WTC11 (cell line): ENCODE results near the gene SLC5A2. TPM values are rescaled to one million over a fixed set of nuclear protein-coding genes. Genes with fewer than 3 reads are reported as not detected.

Source experiments
- ATAC-seq: fragments of 200-7000 bp; cut with Tn5 transposase; 2 replicates; pipeline ENCODE4 v1.10.0; 2021; ENCODE audit warnings: mild to moderate bottlenecking, moderate library complexity
- CTCF ChIA-PET: fragments of 300-600 bp; sonication (Branson Sonifier 250); formaldehyde crosslinking; loops from one replicate; lab custom pipeline; 2021; ENCODE audit warnings: antibody characterized with exemption; lab: Charles Lee
- POLR2A ChIA-PET: fragments of 350-600 bp; sonication (Branson Sonifier 250); formaldehyde crosslinking; loops from one replicate; lab custom pipeline; 2021; ENCODE audit warnings: antibody characterized with exemption; lab: Charles Lee
- DNase-seq: peaks from one replicate; pipeline ENCODE4 v3.0.0; 2021; ENCODE audit warnings: low spot score
- H3K27ac Mint-ChIP-seq: 2 replicates; pipeline ENCODE4 v1.8.0; 2021; ENCODE audit warnings: mixed read lengths
- H3K27me3 Mint-ChIP-seq: 2 replicates; pipeline ENCODE4 v1.8.0; 2021; ENCODE audit warnings: low read depth, mild to moderate bottlenecking, moderate library complexity, mixed read lengths
- H3K36me3 Mint-ChIP-seq: 2 replicates; pipeline ENCODE4 v1.8.0; 2021; ENCODE audit warnings: mixed read lengths
- H3K4me1 Mint-ChIP-seq: 2 replicates; pipeline ENCODE4 v1.8.0; 2022; ENCODE audit warnings: mixed read lengths
- H3K4me3 Mint-ChIP-seq: 2 replicates; pipeline ENCODE4 v1.8.0; 2021; ENCODE audit warnings: mild to moderate bottlenecking, moderate library complexity, mixed read lengths
- H3K9me3 Mint-ChIP-seq: 2 replicates; pipeline ENCODE4 v1.8.0; 2021; ENCODE audit warnings: mixed read lengths
- ATF1 ChIP-seq: sonication (generic); formaldehyde crosslinking; IDR thresholded peaks from 2 replicates; pipeline ENCODE4 v1.8.1; 2023; ENCODE audit warnings: mild to moderate bottlenecking, moderate library complexity, missing genetic modification reagents
- EMX1 ChIP-seq: fragments of 250-450 bp; sonication (Bioruptor Pico); IDR thresholded peaks from 2 replicates; pipeline ENCODE4 v1.8.0; 2021; ENCODE audit warnings: mild to moderate bottlenecking
- ESRRA ChIP-seq: sonication (generic); formaldehyde crosslinking; IDR thresholded peaks from 2 replicates; pipeline ENCODE4 v1.8.1; 2022; ENCODE audit warnings: mild to moderate bottlenecking, missing genetic modification reagents, borderline replicate concordance
- IRF2 ChIP-seq: sonication (generic); formaldehyde crosslinking; IDR thresholded peaks from 2 replicates; pipeline ENCODE4 v1.8.0; 2022; ENCODE audit warnings: low read depth, missing genetic modification reagents, borderline replicate concordance
- SOX15 ChIP-seq: fragments of 250-450 bp; sonication (Bioruptor Pico); IDR thresholded peaks from 2 replicates; pipeline ENCODE4 v1.9.0; 2021; ENCODE audit warnings: mild to moderate bottlenecking
- total RNA-seq: library from RNA; stranded (reverse); gene quantifications from 3 replicates; pipeline ENCODE4 v1.2.3, GENCODE V29; 2021
- TF ChIP-seq, protein P1 (sequence below): sonication (generic); formaldehyde crosslinking; IDR thresholded peaks from 2 replicates; pipeline ENCODE4 v1.8.1; 2023; ENCODE audit warnings: mild to moderate bottlenecking, missing genetic modification reagents
- TF ChIP-seq, protein P2 (sequence below): sonication (generic); formaldehyde crosslinking; IDR thresholded peaks from 2 replicates; pipeline ENCODE4 v1.8.1; 2022; ENCODE audit warnings: missing genetic modification reagents, borderline replicate concordance
- TF ChIP-seq, protein P3 (sequence below): fragments of 250-450 bp; sonication (Bioruptor Pico); conservative IDR thresholded peaks from 2 replicates; pipeline ENCODE4 v1.9.0; 2021; ENCODE audit warnings: mild to moderate bottlenecking
- TF ChIP-seq, protein P4 (sequence below): sonication (generic); formaldehyde crosslinking; IDR thresholded peaks from 2 replicates; pipeline ENCODE4 v1.8.1; 2023; ENCODE audit warnings: mild to moderate bottlenecking, missing genetic modification reagents, borderline replicate concordance
- TF ChIP-seq, protein P5 (sequence below): sonication (generic); formaldehyde crosslinking; IDR thresholded peaks from 2 replicates; pipeline ENCODE4 v1.8.1; 2023; ENCODE audit warnings: mild to moderate bottlenecking, moderate library complexity, missing genetic modification reagents
- TF ChIP-seq, protein P6 (sequence below): sonication (generic); formaldehyde crosslinking; IDR thresholded peaks from 2 replicates; pipeline ENCODE4 v1.8.0; 2022; ENCODE audit warnings: mild to moderate bottlenecking, missing genetic modification reagents

Gene SLC5A2
- total RNA-seq, 1 experiment from 2014 or later: 0.83 TPM

DNA sequence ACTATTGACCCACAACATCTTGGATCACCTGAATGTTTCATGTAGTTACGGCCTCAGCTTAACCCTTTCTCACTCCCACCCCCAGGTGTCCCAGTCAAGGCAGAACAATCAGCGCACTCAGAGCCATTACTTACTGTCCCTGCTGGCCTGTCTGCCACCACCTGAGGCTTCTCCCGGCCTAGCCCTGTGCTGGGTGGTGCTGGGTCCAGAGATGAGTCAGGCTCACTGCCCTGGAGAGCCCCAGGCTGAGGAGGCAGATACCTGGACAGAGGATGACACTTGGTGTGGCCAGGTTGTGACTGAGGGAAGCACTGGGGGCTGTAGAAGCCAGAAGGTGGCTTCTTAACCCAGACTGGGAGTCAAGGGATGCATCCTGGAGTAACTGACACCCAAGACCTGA, 4.0 kb upstream of the SLC5A2 start:
- peaks cover 84% of the 10 kb centered on the region for H3K27me3 Mint-ChIP-seq
- CTCF ChIA-PET: interaction anchor here (1.9 to 13.1 kb wide), 2 partner anchors 22 to 236 kb away, joined by 6 to 221 read pairs; partner anchors contain the start of gene ARMC5
- no peak for ATAC-seq

More for the DNA sequence above, 4.0 kb upstream of the SLC5A2 start:
- Mint-ChIP-seq H3K36me3 (no peaks in the 10 kb centered on the region), H3K27ac (no peak overlapping the region), H3K4me1 (peaks cover 8% of the 10 kb centered on the region)
- POLR2A ChIA-PET: no interaction called here
- TF ChIP-seq, protein P1, sequence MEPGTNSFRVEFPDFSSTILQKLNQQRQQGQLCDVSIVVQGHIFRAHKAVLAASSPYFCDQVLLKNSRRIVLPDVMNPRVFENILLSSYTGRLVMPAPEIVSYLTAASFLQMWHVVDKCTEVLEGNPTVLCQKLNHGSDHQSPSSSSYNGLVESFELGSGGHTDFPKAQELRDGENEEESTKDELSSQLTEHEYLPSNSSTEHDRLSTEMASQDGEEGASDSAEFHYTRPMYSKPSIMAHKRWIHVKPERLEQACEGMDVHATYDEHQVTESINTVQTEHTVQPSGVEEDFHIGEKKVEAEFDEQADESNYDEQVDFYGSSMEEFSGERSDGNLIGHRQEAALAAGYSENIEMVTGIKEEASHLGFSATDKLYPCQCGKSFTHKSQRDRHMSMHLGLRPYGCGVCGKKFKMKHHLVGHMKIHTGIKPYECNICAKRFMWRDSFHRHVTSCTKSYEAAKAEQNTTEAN: no peak
- TF ChIP-seq, protein P2, sequence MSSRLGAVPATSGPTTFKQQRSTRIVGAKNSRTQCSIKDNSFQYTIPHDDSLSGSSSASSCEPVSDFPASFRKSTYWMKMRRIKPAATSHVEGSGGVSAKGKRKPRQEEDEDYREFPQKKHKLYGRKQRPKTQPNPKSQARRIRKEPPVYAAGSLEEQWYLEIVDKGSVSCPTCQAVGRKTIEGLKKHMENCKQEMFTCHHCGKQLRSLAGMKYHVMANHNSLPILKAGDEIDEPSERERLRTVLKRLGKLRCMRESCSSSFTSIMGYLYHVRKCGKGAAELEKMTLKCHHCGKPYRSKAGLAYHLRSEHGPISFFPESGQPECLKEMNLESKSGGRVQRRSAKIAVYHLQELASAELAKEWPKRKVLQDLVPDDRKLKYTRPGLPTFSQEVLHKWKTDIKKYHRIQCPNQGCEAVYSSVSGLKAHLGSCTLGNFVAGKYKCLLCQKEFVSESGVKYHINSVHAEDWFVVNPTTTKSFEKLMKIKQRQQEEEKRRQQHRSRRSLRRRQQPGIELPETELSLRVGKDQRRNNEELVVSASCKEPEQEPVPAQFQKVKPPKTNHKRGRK (CRISPR knock-in tag): no peak
- TF ChIP-seq ATF1: no peak
- TF ChIP-seq, protein P3, sequence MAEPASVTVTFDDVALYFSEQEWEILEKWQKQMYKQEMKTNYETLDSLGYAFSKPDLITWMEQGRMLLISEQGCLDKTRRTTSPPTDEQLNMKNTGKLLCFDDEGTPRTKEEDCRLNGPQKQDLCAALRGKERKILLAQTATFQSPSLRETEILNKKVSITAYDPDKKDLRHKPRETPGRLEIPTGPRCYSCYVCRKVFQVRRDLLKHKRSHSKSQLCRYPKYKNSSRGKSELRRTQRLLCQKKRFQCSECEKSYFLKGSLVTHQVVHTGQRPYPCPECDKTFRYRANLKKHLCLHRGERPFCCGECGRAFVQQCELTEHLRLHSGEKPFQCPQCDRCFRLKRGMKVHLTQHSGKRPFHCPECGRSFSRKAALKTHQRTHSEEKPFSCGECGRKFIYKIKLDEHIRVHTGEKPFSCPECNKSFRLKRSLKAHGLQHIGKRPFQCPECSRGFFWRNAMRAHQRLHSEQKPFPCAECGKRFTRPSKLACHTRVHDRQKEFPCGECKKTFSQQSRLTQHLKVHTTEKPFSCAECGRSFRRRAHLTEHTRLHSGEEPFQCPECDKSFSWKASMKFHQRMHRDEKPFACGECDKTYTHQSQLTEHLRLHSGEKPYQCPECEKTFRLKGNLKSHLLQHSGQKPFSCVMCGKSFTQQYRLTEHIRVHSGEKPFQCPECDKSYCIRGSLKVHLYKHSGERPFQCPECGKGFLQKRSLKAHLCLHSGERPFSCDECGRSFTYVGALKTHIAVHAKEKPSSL (CRISPR knock-in tag): no peak
- TF ChIP-seq, protein P4, sequence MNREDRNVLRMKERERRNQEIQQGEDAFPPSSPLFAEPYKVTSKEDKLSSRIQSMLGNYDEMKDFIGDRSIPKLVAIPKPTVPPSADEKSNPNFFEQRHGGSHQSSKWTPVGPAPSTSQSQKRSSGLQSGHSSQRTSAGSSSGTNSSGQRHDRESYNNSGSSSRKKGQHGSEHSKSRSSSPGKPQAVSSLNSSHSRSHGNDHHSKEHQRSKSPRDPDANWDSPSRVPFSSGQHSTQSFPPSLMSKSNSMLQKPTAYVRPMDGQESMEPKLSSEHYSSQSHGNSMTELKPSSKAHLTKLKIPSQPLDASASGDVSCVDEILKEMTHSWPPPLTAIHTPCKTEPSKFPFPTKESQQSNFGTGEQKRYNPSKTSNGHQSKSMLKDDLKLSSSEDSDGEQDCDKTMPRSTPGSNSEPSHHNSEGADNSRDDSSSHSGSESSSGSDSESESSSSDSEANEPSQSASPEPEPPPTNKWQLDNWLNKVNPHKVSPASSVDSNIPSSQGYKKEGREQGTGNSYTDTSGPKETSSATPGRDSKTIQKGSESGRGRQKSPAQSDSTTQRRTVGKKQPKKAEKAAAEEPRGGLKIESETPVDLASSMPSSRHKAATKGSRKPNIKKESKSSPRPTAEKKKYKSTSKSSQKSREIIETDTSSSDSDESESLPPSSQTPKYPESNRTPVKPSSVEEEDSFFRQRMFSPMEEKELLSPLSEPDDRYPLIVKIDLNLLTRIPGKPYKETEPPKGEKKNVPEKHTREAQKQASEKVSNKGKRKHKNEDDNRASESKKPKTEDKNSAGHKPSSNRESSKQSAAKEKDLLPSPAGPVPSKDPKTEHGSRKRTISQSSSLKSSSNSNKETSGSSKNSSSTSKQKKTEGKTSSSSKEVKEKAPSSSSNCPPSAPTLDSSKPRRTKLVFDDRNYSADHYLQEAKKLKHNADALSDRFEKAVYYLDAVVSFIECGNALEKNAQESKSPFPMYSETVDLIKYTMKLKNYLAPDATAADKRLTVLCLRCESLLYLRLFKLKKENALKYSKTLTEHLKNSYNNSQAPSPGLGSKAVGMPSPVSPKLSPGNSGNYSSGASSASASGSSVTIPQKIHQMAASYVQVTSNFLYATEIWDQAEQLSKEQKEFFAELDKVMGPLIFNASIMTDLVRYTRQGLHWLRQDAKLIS (CRISPR knock-in tag): no peak
- no peak for TF ChIP-seq ESRRA (CRISPR knock-in tag)
- TF ChIP-seq EMX1 (CRISPR knock-in tag): no peak
- TF ChIP-seq IRF2 (CRISPR knock-in tag): no peak
- no peak for TF ChIP-seq SOX15 (CRISPR knock-in tag)
- TF ChIP-seq, protein P5, sequence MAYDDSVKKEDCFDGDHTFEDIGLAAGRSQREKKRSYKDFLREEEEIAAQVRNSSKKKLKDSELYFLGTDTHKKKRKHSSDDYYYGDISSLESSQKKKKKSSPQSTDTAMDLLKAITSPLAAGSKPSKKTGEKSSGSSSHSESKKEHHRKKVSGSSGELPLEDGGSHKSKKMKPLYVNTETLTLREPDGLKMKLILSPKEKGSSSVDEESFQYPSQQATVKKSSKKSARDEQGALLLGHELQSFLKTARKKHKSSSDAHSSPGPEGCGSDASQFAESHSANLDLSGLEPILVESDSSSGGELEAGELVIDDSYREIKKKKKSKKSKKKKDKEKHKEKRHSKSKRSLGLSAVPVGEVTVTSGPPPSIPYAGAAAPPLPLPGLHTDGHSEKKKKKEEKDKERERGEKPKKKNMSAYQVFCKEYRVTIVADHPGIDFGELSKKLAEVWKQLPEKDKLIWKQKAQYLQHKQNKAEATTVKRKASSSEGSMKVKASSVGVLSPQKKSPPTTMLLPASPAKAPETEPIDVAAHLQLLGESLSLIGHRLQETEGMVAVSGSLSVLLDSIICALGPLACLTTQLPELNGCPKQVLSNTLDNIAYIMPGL (CRISPR knock-in tag): no peak
- TF ChIP-seq, protein P6, sequence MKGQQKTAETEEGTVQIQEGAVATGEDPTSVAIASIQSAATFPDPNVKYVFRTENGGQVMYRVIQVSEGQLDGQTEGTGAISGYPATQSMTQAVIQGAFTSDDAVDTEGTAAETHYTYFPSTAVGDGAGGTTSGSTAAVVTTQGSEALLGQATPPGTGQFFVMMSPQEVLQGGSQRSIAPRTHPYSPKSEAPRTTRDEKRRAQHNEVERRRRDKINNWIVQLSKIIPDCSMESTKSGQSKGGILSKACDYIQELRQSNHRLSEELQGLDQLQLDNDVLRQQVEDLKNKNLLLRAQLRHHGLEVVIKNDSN: no peak
- TF ChIP-seq, all 79 proteins: peak for 0
- no peak for DNase-seq
- no peak overlapping the region for H3K4me3 Mint-ChIP-seq
- H3K9me3 Mint-ChIP-seq: no peaks in the 10 kb centered on the region
